ENCODE measurements around the gene EEFSEC.

DNA sequence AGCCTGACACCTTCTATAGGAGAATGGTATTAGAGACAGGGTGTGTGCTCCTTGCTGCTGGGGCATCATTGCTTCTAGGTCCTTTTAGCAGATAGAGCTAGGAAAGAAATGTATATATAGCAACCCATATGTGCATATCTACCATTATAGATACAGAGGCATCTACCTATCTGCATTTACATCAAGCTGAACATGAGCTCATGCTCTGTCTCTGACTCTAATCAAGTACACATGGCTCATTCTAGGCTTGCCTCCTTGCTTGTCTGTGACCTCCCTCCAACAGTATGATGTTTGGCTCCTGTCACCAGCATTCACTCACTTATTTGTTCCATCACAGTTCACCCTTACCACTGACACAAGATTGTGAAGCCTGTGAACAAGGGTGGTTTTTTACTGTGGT, 133.4 kb downstream of the EEFSEC start:
- no peak for TF ChIP-seq POLR2A (IDR thresholded peaks at IDR 0.05)
- TF ChIP-seq, protein P1, sequence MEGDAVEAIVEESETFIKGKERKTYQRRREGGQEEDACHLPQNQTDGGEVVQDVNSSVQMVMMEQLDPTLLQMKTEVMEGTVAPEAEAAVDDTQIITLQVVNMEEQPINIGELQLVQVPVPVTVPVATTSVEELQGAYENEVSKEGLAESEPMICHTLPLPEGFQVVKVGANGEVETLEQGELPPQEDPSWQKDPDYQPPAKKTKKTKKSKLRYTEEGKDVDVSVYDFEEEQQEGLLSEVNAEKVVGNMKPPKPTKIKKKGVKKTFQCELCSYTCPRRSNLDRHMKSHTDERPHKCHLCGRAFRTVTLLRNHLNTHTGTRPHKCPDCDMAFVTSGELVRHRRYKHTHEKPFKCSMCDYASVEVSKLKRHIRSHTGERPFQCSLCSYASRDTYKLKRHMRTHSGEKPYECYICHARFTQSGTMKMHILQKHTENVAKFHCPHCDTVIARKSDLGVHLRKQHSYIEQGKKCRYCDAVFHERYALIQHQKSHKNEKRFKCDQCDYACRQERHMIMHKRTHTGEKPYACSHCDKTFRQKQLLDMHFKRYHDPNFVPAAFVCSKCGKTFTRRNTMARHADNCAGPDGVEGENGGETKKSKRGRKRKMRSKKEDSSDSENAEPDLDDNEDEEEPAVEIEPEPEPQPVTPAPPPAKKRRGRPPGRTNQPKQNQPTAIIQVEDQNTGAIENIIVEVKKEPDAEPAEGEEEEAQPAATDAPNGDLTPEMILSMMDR (IDR thresholded peaks at IDR 0.05), result no peak
